ENCODE results near the gene DLG1. TPM values are rescaled to one million over a fixed set of nuclear protein-coding genes. Genes with fewer than 3 reads are reported as not detected.

The DLG1 gene
- total RNA-seq, 2 donors from 2014 or later, result 59.0 to 98.2 TPM

DNA sequence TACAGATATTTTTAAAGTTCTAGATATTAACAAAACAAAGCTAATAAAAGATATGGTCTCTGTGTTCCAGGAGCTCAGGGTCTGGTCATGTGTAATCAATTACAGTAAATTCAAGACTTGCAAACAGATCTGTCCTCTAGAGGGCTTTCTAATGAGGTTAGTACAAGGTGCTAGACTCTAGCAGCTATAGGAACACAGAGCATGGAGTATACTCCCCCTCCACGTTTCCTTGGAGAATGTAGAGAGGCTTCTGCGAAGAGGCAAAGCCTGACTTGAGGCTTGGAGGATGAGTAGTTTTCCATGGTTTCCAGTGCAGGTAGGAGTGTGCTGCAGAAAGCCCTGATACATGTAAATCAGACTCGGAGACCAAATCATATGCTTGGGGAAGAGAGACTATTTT lies 32.7 kb upstream of the DLG1 start:
- Histone ChIP-seq H3K9me3 (no peaks in the 10 kb centered on the region), H3K36me3 (no peaks in the 10 kb centered on the region), H3K27ac (no peak overlapping the region), H3K4me3 (no peak overlapping the region), H3K4me1 (replicated peaks) (no peaks in the 10 kb centered on the region), H3K27me3 (replicated peaks; ENCODE audit: insufficient read depth) (no peaks in the 10 kb centered on the region)
- intact Hi-C loops (cut with DNase I), result no loop called here
- TF ChIP-seq POLR2A (IDR thresholded peaks at IDR 0.05), result no peak
- TF ChIP-seq, protein P1, sequence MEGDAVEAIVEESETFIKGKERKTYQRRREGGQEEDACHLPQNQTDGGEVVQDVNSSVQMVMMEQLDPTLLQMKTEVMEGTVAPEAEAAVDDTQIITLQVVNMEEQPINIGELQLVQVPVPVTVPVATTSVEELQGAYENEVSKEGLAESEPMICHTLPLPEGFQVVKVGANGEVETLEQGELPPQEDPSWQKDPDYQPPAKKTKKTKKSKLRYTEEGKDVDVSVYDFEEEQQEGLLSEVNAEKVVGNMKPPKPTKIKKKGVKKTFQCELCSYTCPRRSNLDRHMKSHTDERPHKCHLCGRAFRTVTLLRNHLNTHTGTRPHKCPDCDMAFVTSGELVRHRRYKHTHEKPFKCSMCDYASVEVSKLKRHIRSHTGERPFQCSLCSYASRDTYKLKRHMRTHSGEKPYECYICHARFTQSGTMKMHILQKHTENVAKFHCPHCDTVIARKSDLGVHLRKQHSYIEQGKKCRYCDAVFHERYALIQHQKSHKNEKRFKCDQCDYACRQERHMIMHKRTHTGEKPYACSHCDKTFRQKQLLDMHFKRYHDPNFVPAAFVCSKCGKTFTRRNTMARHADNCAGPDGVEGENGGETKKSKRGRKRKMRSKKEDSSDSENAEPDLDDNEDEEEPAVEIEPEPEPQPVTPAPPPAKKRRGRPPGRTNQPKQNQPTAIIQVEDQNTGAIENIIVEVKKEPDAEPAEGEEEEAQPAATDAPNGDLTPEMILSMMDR (IDR thresholded peaks at IDR 0.05), result no peak
- DNase-seq (ENCODE audit: low spot score), result no peak
- WGBS, result 71% methylated on average over 3 of the region's 3 CpGs

DNA sequence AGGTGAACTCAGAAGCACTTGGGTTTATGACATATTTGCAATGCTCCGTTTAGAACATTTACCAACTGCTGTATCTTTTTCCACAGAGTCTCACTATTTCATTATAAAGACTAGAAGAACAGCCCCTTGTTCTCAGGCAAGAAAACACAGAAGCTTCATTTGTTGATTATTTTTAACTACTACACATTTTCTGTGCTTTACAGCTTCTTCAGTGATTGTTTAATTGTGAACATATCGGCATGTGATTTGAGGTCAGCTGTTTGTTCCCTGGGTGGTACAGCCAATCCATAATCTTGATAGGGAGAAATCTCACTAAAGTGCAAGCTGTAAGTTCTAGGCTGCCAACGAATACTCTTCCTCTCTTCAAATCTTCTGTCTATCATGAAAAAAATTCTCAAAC lies 31.0 kb upstream of the DLG1 start:
- no peak for TF ChIP-seq POLR2AphosphoS5 (IDR thresholded peaks at IDR 0.05)
- Histone ChIP-seq H3K4me1 (replicated peaks) (no peaks in the 10 kb centered on the region), H3K4me3 (no peak overlapping the region), H3K9me3 (no peaks in the 10 kb centered on the region), H3K36me3 (no peaks in the 10 kb centered on the region), H3K27me3 (replicated peaks; ENCODE audit: insufficient read depth) (no peaks in the 10 kb centered on the region), H3K27ac (no peak overlapping the region)
- no peak for DNase-seq (ENCODE audit: low spot score)
- intact Hi-C loops (cut with DNase I), result no loop called here
- 49% methylated on average over 3 of the region's 3 CpGs for WGBS

DNA sequence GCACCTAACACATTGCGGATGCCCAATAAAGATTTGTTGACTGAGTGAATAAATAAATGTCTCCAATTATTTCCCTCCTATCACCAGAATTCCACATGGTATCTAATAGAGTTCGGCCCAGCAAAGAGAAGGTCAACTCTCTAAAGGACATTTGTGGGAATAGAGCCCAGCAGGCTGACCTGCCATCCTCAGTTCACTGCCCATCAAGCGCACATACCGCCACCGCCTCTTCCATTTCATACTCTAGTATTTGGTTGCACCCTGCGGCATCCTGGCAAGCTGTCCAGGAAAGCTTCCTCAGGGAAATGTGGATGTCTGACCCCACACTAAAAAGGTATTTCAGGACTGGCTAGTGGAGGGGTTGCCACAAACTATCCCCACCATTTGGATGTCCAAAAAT lies 29.8 kb upstream of the DLG1 start:
- Histone ChIP-seq H3K36me3 (no peaks in the 10 kb centered on the region), H3K4me3 (no peak overlapping the region), H3K27ac (no peak overlapping the region), H3K9me3 (no peaks in the 10 kb centered on the region), H3K4me1 (replicated peaks) (no peaks in the 10 kb centered on the region), H3K27me3 (replicated peaks; ENCODE audit: insufficient read depth) (no peaks in the 10 kb centered on the region)
- DNase-seq (ENCODE audit: low spot score), result no peak
- intact Hi-C loops (cut with DNase I), result no loop called here
- WGBS, result 91% methylated on average over 6 of the region's 6 CpGs
- TF ChIP-seq POLR2AphosphoS5 (IDR thresholded peaks at IDR 0.05) (no peak), POLR2A (IDR thresholded peaks at IDR 0.05) (no peak)
- TF ChIP-seq, protein P1 (IDR thresholded peaks at IDR 0.05), result no peak

DNA sequence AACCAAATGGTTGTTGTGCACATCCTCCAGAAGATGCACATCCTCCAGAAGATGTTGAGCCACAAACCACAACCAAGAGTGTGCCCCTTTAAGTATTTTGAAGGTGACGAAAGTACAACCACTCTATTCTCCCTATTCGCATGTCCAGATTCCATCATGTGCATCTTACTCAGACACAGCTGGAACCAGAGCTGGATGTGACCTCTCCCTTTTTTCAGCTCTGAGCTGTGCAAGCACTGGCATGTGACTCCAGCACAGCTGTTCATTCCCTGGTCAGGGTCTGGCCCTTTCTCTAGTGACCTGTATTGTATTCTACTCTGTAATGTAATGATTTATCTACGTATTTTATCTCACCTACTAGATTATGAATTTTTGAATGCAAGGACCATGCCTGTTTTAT lies 29.3 kb upstream of the DLG1 start:
- Histone ChIP-seq H3K4me3 (no peak overlapping the region), H3K9me3 (no peaks in the 10 kb centered on the region), H3K36me3 (no peaks in the 10 kb centered on the region), H3K27me3 (replicated peaks; ENCODE audit: insufficient read depth) (no peaks in the 10 kb centered on the region), H3K27ac (no peak overlapping the region), H3K4me1 (replicated peaks) (no peaks in the 10 kb centered on the region)
- intact Hi-C loops (cut with DNase I), result no loop called here
- no peak for DNase-seq (ENCODE audit: low spot score)
- WGBS, result 44% methylated on average over 3 of the region's 3 CpGs
- no peak for TF ChIP-seq POLR2AphosphoS5 (IDR thresholded peaks at IDR 0.05)
- no peak for TF ChIP-seq POLR2A (IDR thresholded peaks at IDR 0.05)
- TF ChIP-seq, protein P1 (IDR thresholded peaks at IDR 0.05), result no peak

DNA sequence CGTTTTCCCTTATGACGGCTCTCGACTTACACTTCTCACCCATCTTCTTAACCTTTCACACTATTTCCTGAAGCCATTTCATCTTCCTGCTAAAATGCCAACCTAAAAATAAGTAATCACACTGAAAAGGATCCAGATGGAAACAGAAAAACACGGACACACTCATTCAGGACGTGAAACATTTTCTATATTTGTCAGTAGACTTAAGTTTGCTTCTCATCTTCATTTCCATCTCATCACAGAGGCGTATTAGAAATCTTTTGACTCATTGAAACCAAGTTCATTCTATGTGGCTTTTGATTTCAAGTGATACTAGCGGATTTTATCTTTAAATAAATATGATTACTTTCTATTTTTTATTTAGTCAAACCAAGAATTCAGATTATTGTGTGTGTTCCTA lies 27.4 kb upstream of the DLG1 start:
- TF ChIP-seq POLR2A (IDR thresholded peaks at IDR 0.05) (no peak), POLR2AphosphoS5 (IDR thresholded peaks at IDR 0.05) (no peak)
- TF ChIP-seq, protein P1 (IDR thresholded peaks at IDR 0.05), result no peak
- no peak overlapping the region for H3K4me3 ChIP-seq

More for the DNA sequence above, 27.4 kb upstream of the DLG1 start:
- no peak for DNase-seq (ENCODE audit: low spot score)
- intact Hi-C loops (cut with DNase I), result no loop called here
- no peak overlapping the region for H3K27ac ChIP-seq
- H3K4me1 ChIP-seq (replicated peaks), result no peaks in the 10 kb centered on the region
- 90% methylated on average over 7 of the region's 7 CpGs for WGBS
- no peaks in the 10 kb centered on the region for H3K36me3 ChIP-seq
- H3K9me3 ChIP-seq, result no peaks in the 10 kb centered on the region
- H3K27me3 ChIP-seq (replicated peaks; ENCODE audit: insufficient read depth), result no peaks in the 10 kb centered on the region
